GM12878 (cell line): ENCODE results near the gene FMNL3. TPM values are rescaled to one million over a fixed set of nuclear protein-coding genes. Genes with fewer than 3 reads are reported as not detected.

Source experiments
- ATF3 ChIP-seq: IDR thresholded peaks from 2 replicates; pipeline ENCODE4 v1.6.1; 2011; ENCODE audit warnings: low read depth, mild to moderate bottlenecking, low read length, moderate library complexity, borderline replicate concordance; ENCODE audit errors: extremely low read depth
- BHLHE40 ChIP-seq, 2 experiments: fragments of 450-650 bp in 1 of 2; IDR thresholded peaks; 2 replicates each; pipeline ENCODE4 v1.6.1; 2011 to 2017; ENCODE audit warnings: low read depth in 2 of 2, borderline replicate concordance in 1 of 2, improper control_type of control experiment in 1 of 2, low read length in 1 of 2, mild to moderate bottlenecking in 1 of 2
- CHD1 ChIP-seq: IDR thresholded peaks from 2 replicates; pipeline ENCODE4 v1.6.1; 2012; ENCODE audit warnings: low read depth, low read length, improper control_type of control experiment
- polyA plus RNA-seq, 11 experiments: library from polyadenylated mRNA; depleted of rRNA in 4 of 11; unstranded in 6 of 11; stranded (reverse) in 5 of 11; fragments of >200 nt; fragmentation: Nextera tagmentation in 4 of 11; fragmentation: Illumina TruSeq in 1 of 11; extraction: Ambion mirVana in 4 of 11; extraction: Trizol in 1 of 11; gene quantifications; 1 replicate in 1 of 11; 2 replicates in 10 of 11; pipeline versions ENCODE4 v1.2.1 to v1.2.3, GENCODE V29; 2011 to 2016; ENCODE audit warnings: inconsistent platforms in 2 of 11, missing spikeins in 2 of 11, low read depth in 1 of 11
- total RNA-seq, 4 experiments: library from RNA; depleted of rRNA in 3 of 4; stranded (reverse); fragments of >200 nt in 3 of 4; fragmentation: Illumina TruSeq in 1 of 4; extraction: Trizol in 1 of 4; gene quantifications; 2 replicates each; pipeline versions ENCODE4 v1.2.1 to v1.2.3, GENCODE V29; 2013 to 2021
- TF ChIP-seq, protein P1 (sequence below): fragments of 450-650 bp; IDR thresholded peaks from 2 replicates; pipeline ENCODE4 v1.6.1; 2017; ENCODE audit warnings: mild to moderate bottlenecking, low read depth, inconsistent platforms; ENCODE audit not compliant: poor library complexity, severe bottlenecking
- TF ChIP-seq, protein P2 (sequence below): fragments of 450-650 bp; IDR thresholded peaks from 2 replicates; pipeline ENCODE4 v1.6.1; 2018; ENCODE audit warnings: borderline replicate concordance, mild to moderate bottlenecking; ENCODE audit not compliant: partially characterized antibody
- TF ChIP-seq, protein P3 (sequence below): IDR thresholded peaks from 2 replicates; pipeline ENCODE4 v1.6.1; 2011; ENCODE audit warnings: borderline replicate concordance, low read depth, mild to moderate bottlenecking, moderate library complexity, low read length; ENCODE audit not compliant: insufficient read depth, poor library complexity, severe bottlenecking
- TF ChIP-seq, protein P4 (sequence below): fragments of 450-650 bp; IDR thresholded peaks from 2 replicates; pipeline ENCODE4 v1.6.1; 2016; ENCODE audit warnings: mild to moderate bottlenecking, moderate library complexity, borderline replicate concordance
- TF ChIP-seq, protein P5 (sequence below): IDR thresholded peaks from 2 replicates; pipeline ENCODE4 v1.6.1; 2012; ENCODE audit warnings: improper control_type of control experiment, low read depth, low read length; ENCODE audit not compliant: insufficient replicate concordance

FMNL3 gene
- total and polyA plus RNA-seq, 10 of the 15 experiments (the other 5 are each of a cell fraction or from before 2014, with no cell fraction given) = 3.0 to 64.9 (median 30.9) TPM

DNA sequence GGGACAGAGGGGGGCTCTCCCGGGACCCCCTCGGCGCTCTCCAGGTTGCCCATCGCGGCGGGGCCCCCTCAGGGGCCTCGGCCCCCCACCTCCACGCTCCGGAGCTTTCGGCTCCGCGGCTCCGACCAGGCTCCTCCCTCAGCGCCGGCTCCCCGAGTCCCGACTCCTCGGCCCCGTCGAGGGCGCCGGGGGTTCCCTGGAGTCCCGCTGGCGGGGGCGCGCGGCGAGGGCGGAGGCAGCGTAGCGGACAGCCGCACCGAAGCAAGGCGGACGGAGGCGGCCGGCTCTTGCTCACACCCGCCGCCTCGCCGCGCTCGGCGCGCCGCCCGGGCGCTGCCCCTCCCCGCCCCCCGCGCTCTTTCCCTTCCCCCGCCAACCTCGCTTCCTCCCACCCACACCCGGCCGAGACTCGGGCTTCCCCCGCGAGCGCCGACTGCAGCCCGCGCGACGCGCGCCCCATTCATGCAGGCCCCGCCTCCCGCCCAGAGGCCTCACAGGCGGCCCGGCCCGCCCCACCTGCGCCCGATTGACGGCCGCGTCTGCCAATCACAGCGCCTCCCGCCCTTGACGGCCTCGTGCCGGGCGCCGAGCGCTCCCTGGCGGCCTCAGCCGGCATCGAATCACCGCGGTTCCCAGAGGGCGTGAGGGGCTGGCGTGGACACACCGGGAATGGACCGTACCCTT lies at the start of gene FMNL3 (continued):
- TF ChIP-seq, protein P1, sequence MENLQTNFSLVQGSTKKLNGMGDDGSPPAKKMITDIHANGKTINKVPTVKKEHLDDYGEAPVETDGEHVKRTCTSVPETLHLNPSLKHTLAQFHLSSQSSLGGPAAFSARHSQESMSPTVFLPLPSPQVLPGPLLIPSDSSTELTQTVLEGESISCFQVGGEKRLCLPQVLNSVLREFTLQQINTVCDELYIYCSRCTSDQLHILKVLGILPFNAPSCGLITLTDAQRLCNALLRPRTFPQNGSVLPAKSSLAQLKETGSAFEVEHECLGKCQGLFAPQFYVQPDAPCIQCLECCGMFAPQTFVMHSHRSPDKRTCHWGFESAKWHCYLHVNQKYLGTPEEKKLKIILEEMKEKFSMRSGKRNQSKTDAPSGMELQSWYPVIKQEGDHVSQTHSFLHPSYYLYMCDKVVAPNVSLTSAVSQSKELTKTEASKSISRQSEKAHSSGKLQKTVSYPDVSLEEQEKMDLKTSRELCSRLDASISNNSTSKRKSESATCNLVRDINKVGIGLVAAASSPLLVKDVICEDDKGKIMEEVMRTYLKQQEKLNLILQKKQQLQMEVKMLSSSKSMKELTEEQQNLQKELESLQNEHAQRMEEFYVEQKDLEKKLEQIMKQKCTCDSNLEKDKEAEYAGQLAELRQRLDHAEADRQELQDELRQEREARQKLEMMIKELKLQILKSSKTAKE = no peak
- TF ChIP-seq, protein P2, sequence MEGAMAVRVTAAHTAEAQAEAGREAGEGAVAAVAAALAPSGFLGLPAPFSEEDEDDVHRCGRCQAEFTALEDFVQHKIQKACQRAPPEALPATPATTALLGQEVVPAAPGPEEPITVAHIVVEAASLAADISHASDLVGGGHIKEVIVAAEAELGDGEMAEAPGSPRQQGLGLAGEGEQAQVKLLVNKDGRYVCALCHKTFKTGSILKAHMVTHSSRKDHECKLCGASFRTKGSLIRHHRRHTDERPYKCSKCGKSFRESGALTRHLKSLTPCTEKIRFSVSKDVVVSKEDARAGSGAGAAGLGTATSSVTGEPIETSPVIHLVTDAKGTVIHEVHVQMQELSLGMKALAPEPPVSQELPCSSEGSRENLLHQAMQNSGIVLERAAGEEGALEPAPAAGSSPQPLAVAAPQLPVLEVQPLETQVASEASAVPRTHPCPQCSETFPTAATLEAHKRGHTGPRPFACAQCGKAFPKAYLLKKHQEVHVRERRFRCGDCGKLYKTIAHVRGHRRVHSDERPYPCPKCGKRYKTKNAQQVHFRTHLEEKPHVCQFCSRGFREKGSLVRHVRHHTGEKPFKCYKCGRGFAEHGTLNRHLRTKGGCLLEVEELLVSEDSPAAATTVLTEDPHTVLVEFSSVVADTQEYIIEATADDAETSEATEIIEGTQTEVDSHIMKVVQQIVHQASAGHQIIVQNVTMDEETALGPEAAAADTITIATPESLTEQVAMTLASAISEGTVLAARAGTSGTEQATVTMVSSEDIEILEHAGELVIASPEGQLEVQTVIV = no peak
- TF ChIP-seq, protein P3, sequence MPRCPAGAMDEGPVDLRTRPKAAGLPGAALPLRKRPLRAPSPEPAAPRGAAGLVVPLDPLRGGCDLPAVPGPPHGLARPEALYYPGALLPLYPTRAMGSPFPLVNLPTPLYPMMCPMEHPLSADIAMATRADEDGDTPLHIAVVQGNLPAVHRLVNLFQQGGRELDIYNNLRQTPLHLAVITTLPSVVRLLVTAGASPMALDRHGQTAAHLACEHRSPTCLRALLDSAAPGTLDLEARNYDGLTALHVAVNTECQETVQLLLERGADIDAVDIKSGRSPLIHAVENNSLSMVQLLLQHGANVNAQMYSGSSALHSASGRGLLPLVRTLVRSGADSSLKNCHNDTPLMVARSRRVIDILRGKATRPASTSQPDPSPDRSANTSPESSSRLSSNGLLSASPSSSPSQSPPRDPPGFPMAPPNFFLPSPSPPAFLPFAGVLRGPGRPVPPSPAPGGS = peak; percentile 57
- TF ChIP-seq BHLHE40 (IDR thresholded peaks at IDR 0.05; ENCODE audit: borderline replicate concordance in 1 of 2, low read depth in 2 of 2, low read length in 1 of 2) = peak; percentile 80 to 92
- no peak for TF ChIP-seq CHD1
- 0 out of 2 replicates have a peak, but pooled peaks have one; percentile 16 for TF ChIP-seq ATF3
- TF ChIP-seq, protein P4, sequence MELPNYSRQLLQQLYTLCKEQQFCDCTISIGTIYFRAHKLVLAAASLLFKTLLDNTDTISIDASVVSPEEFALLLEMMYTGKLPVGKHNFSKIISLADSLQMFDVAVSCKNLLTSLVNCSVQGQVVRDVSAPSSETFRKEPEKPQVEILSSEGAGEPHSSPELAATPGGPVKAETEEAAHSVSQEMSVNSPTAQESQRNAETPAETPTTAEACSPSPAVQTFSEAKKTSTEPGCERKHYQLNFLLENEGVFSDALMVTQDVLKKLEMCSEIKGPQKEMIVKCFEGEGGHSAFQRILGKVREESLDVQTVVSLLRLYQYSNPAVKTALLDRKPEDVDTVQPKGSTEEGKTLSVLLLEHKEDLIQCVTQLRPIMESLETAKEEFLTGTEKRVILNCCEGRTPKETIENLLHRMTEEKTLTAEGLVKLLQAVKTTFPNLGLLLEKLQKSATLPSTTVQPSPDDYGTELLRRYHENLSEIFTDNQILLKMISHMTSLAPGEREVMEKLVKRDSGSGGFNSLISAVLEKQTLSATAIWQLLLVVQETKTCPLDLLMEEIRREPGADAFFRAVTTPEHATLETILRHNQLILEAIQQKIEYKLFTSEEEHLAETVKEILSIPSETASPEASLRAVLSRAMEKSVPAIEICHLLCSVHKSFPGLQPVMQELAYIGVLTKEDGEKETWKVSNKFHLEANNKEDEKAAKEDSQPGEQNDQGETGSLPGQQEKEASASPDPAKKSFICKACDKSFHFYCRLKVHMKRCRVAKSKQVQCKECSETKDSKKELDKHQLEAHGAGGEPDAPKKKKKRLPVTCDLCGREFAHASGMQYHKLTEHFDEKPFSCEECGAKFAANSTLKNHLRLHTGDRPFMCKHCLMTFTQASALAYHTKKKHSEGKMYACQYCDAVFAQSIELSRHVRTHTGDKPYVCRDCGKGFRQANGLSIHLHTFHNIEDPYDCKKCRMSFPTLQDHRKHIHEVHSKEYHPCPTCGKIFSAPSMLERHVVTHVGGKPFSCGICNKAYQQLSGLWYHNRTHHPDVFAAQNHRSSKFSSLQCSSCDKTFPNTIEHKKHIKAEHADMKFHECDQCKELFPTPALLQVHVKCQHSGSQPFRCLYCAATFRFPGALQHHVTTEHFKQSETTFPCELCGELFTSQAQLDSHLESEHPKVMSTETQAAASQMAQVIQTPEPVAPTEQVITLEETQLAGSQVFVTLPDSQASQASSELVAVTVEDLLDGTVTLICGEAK = no peak
- TF ChIP-seq, protein P5, sequence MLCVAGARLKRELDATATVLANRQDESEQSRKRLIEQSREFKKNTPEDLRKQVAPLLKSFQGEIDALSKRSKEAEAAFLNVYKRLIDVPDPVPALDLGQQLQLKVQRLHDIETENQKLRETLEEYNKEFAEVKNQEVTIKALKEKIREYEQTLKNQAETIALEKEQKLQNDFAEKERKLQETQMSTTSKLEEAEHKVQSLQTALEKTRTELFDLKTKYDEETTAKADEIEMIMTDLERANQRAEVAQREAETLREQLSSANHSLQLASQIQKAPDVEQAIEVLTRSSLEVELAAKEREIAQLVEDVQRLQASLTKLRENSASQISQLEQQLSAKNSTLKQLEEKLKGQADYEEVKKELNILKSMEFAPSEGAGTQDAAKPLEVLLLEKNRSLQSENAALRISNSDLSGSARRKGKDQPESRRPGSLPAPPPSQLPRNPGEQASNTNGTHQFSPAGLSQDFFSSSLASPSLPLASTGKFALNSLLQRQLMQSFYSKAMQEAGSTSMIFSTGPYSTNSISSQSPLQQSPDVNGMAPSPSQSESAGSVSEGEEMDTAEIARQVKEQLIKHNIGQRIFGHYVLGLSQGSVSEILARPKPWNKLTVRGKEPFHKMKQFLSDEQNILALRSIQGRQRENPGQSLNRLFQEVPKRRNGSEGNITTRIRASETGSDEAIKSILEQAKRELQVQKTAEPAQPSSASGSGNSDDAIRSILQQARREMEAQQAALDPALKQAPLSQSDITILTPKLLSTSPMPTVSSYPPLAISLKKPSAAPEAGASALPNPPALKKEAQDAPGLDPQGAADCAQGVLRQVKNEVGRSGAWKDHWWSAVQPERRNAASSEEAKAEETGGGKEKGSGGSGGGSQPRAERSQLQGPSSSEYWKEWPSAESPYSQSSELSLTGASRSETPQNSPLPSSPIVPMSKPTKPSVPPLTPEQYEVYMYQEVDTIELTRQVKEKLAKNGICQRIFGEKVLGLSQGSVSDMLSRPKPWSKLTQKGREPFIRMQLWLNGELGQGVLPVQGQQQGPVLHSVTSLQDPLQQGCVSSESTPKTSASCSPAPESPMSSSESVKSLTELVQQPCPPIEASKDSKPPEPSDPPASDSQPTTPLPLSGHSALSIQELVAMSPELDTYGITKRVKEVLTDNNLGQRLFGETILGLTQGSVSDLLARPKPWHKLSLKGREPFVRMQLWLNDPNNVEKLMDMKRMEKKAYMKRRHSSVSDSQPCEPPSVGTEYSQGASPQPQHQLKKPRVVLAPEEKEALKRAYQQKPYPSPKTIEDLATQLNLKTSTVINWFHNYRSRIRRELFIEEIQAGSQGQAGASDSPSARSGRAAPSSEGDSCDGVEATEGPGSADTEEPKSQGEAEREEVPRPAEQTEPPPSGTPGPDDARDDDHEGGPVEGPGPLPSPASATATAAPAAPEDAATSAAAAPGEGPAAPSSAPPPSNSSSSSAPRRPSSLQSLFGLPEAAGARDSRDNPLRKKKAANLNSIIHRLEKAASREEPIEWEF = no peak
